Urothelium cell line (cell line): ENCODE measurements around the gene PPM1J.

ENCODE experiments used
- DNase-seq: peaks from one replicate; pipeline ENCODE4 v3.0.0; 2011; ENCODE audit warnings: low spot score, mixed read lengths
- FAIRE-seq: peaks from 2 replicates; lab custom pipeline; 2011; peaks lifted over from hg19 to GRCh38; lab: Jason Lieb, UNC

PPM1J gene

GRCh38 chr1:112707221-112708001, 7.7 kb downstream of the PPM1J start:
- FAIRE-seq (no peak), DNase-seq (peak; percentile 93)

- DNase-seq = peak; percentile 92
- FAIRE-seq = no peak
Measured at GRCh38 chr1:112706505-112707220, 8.5 kb downstream of the PPM1J start, which contains the start of gene RHOC. Gene RHOC, minus strand, starts transcription at chr1:112707127. Its CDS starts 3,328 bp downstream, at chr1:112703799.

- FAIRE-seq (peak; percentile 48), DNase-seq (peak; percentile 96)
Measured at GRCh38 chr1:112704934-112705627, 10.1 kb downstream of the PPM1J start.

GRCh38 chr1:112704391-112704933, 10.7 kb downstream of the PPM1J start:
- FAIRE-seq (no peak), DNase-seq (no peak)

- no peak for FAIRE-seq
- DNase-seq = no peak
Measured at GRCh38 chr1:112703706-112704105, 11.4 kb downstream of the PPM1J start.

GRCh38 chr1:112702420-112703261, 12.5 kb downstream of the PPM1J start:
- DNase-seq = no peak
- no peak for FAIRE-seq

GRCh38 chr1:112702067-112702395, 13.1 kb downstream of the PPM1J start:
- DNase-seq (no peak), FAIRE-seq (no peak)

GRCh38 chr1:112701227-112702066, 13.7 kb downstream of the PPM1J start:
- no peak for DNase-seq
- no peak for FAIRE-seq

GRCh38 chr1:112700290-112701226, 14.6 kb downstream of the PPM1J start:
- peak; percentile 96 for DNase-seq
- no peak for FAIRE-seq

GRCh38 chr1:112699425-112700144, 15.5 kb downstream of the PPM1J start:
- DNase-seq = no peak
- FAIRE-seq = no peak

- DNase-seq = no peak
- no peak for FAIRE-seq
Measured at GRCh38 chr1:112698366-112699310, 16.5 kb downstream of the PPM1J start.

GRCh38 chr1:112697781-112698201, 17.3 kb downstream of the PPM1J start:
- FAIRE-seq (no peak), DNase-seq (no peak)

GRCh38 chr1:112696578-112697314, 18.4 kb downstream of the PPM1J start:
- DNase-seq (no peak), FAIRE-seq (no peak)

- DNase-seq (no peak), FAIRE-seq (no peak)
Measured at GRCh38 chr1:112695276-112695675, 19.9 kb downstream of the PPM1J start.

- DNase-seq (no peak), FAIRE-seq (no peak)
Measured at GRCh38 chr1:112694363-112694929, 20.7 kb downstream of the PPM1J start.

GRCh38 chr1:112693821-112694220, 21.3 kb downstream of the PPM1J start:
- no peak for DNase-seq
- no peak for FAIRE-seq
